GM21526 (cell line): ENCODE measurements around the gene COMT.
"Not testable (repeated sequence)": the region's sequence is repeated elsewhere in the genome, so short reads cannot be mapped to it uniquely, and the experiment has no call there.

Experiments used
- ATAC-seq: cut with Tn5 transposase; IDR thresholded peaks from one replicate; pipeline ENCODE4 v1.9.1; 2021; ENCODE audit warnings: moderate library complexity; ENCODE audit not compliant: unreplicated experiment, low FRiP score

Gene COMT

DNA sequence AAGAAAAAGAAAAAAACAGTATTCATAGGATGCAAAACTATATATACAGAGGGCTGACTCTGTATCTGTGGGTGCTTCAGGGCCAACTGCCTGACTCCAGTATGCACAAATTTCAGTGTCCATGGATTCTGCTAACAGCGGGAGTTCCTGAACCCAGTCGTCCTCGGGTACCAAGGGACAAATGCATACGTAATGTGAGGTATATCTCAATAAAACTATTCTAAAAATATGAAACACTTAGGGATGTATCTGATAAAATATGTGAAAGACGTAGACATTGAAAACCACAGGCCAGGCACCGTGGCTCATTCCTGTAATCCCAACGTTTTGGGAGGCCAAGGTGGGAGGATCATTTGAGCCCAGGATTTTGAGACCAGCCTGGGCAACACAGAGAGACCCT, 13.9 kb upstream of the COMT start:
- no peak for ATAC-seq

DNA sequence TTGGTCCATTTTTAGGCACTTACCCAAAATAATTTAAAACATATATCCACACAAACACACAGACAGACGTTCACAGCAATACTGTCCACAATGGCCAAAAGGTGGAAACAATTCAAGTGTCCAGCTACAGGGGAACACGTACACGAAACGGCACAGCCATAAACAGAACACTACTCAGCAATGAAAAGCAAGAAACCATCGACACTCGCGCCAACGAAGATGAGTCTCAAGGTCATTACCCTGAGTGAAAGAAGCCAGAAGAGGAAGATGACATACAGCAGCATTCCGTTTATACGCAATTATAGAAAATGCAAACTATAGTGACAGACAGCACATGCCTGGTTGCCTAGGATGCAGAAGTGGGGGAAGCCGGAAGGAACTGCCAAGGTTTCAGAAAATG, 13.4 kb upstream of the COMT start:
- no peak for ATAC-seq

DNA sequence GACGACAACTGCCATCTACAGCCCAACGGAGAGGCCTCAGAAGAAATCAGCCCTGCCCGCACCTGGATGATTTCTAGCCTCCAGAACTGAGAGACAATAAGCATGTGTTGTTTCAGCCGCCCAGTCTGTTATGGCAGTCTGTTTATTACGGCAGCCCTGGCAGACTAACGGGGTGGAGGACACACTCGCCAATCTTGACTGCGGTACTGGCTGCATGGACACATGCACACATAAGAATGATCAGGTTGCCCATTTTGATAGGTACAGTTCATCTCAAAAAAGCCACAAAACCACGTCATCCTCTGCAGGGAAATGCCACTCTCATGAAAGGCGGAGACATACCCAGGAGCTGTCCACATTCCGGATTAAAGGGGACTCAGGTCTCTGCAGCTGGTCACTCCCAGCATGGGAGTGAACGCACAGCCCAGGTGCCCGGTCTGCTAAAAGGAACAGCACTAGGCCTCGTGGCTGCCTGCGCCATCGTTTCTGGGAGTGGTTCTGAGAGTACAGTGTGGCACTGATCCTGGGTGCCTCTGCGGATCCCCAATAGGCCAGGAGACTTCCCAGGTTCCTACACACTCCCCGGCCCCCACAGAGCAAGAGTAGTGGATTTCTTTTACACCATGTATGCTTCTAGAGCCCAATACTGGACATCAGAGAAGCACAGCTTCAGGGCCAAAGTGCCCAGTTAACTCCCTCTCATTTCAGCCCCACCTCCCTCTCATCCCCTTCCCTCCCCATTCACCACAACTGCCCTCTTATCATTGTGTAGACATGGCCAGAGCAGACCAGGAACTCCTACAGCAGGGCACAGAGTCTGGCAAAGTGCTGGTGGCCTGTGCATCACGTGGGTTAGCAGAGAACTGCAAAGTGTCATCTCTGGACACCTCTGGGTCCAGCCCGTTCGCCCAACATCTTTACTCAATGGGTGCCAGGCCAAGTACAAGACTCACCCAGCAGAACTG, 11.7 kb upstream of the COMT start:
- no peak for ATAC-seq

DNA sequence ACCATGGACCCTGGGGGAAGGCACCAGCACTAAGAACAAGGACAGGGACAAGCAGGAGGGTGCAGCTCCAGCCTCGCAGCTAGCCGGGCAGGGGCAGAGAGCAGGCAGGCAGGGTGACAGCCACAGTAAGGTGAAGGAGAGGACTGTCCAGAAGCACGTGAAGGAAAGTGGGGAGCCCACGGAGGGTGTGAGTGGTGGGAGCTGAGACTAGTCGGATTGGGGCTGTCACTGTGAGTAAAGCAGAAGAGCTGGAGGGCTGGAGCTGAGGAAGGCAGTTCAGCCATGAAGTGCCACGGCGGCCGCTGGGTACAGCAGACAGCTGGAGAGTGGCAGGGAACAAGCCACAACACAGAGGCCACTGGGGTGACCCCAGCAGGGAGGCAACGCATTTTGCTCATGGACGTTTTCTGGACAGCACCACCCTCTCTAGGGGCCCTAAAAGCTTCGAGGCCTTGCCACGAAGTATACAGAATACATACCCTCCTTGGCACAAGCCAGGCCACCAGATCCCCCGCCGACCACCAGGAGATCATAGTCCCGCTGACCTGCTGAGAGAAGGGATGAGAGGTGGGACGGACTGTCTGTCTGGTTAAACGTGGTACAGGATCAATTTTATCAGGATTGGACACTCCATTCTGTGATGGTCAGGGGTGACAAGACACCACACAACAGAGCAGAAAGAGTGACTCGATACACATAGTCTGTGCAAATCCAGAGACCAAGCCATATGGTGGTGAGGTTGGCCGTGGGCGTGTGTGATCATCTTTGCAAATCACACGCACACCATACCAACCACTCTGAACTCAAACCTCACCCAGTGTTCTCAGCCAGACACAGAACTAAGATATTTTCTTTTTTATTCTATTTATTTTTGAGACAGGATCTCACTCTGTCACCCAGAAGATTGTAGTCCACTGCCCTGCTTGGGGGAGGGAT, 10.8 kb upstream of the COMT start:
- ATAC-seq: no peak

DNA sequence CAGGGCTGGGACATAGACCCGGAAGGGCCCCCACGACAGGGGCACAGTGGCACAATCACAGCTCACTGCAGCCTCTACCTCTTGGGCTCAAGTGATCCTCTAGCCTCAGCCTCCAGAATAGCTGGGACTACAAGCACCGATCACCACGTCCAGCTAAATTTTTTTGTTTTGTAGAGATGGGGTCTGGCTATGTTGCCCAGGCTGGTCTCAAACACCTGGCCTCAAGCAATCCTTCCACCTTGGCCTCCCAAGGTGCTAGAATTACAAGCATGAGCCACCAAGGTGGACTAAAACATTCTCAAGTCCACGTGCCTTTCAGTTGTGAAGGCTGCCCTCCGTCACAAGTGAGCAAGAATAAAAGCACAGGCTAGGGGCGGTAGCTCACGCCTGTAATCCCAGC, 10.1 kb upstream of the COMT start:
- ATAC-seq: no peak

DNA sequence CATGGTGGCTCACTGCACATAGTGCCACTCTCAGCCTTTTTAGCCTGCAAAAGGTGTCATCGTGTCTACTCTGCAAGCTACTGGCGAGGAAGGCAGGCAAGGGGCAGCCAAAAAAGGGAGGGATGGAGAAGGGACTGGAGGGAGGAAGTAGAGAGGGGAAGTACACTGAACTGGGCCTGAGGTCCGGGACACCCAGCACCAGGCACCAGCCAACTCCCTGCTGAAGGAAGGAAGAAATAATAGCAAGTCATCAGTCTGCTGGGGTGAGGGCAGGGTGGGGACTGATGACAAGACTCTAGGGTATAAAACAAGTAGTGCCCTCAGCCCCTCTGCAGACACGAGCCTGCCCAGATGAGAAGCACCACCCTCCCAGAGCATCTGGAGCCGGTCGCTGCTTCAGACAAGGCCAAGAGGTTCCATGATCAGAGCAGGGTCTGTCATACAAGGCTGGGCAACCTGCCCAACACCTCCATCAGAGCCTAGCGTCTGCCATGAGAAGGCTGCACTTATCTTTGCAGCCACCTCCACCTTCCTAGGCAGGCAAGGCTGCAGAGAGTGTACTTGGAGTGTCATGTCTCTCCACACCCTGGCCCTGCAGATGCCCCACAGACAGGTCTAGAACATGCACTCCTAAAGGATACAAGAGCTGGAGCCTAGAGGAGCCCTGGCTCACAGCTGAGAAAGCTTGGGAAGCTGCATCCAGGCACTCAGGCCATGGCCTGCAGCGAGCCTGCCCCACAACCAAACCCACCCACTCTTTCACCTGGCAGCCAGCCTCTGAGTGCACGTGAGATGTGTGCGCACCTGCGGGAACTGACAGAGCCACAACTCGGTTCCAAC, 9.0 kb upstream of the COMT start:
- ATAC-seq: no peak

DNA sequence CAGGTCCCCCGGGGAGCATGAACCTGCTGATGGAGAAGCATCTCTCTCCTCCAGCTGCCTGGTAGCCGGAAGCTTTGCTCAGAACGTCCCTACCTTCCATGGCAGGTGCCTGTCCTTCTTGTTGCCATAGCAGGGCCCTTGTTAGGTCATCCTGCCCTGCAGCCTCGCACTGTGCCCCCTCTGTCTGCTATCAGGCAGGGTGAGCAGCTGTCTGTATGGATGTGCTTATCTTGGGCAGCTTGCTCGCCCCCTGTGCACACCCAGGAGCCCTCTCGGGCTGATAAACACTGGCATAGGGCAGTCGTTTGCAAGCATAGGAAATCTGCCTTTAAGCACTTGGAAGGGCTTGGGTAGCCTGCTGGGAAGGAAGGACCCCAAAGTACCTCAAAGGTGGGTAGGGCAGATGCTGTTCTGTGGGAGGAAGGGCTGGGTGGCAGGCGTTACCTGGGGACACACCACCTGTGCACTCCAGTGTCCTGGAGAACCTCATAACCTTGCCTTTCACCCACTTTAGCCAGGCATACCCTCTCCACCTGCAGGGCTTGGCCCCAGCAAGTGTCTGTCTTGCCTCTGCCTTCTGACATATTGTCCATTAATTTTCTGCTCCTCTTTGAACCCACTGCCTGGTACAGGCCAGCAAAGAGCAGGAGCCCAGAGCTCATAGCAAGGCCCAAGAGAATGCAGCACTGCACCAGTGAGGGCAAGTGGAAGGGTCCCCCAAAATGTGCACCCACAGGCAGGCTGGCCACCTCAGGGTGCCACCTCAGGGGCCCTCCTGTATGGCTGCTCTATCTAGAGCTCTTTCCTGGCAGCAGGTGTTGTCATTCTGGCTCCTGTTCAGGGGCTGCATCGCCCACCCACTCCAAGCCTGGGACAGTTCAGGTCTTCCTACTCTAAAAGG, 8.0 kb upstream of the COMT start:
- ATAC-seq: no peak

DNA sequence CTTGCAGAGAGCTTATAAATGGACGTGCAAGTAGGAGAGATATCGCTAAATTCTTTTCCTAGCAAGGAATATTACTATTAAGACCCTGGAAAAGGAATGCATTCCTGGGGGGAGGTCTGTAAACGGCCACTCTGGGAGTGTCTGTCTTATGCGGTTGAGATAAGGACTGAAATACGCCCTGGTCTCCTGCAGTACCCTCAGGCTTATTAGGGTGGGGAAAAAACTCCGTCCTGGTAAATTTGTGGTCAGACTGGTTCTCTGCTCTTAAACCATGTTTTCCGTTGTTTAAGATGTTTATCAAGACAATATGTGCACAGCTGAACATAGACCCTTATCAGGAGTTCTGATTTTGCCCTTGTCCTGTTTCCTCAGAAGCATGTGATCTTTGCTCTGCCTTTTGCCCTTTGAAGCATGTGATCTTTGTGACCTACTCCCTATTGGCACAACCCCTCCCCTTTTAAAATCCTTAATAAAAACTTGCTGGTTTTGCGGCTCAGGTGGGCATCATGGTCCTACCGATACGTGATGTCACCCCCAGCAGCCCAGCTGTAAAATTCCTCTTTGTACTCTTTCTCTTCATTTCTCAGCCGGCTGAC, 6.4 kb upstream of the COMT start:
- not testable (repeated sequence) for ATAC-seq

DNA sequence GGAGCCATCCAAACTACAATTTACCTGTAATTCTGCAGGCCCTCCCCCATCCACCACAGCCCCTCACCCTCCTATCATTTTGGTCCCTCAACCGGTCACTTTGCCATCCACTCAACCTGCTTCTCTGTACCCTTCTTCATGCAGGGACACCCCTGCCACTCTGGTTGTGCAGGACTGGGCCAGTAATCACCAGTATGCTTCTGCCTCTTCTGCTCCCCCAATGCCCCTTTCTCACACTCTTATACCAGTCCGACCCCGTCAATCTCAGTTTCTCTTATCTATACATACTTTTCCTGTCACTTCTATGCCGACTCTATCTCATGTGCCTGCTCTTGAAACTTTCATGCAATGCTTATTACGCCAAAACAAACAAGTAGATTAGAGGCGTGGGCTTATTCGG, 5.1 kb upstream of the COMT start:
- no peak for ATAC-seq

DNA sequence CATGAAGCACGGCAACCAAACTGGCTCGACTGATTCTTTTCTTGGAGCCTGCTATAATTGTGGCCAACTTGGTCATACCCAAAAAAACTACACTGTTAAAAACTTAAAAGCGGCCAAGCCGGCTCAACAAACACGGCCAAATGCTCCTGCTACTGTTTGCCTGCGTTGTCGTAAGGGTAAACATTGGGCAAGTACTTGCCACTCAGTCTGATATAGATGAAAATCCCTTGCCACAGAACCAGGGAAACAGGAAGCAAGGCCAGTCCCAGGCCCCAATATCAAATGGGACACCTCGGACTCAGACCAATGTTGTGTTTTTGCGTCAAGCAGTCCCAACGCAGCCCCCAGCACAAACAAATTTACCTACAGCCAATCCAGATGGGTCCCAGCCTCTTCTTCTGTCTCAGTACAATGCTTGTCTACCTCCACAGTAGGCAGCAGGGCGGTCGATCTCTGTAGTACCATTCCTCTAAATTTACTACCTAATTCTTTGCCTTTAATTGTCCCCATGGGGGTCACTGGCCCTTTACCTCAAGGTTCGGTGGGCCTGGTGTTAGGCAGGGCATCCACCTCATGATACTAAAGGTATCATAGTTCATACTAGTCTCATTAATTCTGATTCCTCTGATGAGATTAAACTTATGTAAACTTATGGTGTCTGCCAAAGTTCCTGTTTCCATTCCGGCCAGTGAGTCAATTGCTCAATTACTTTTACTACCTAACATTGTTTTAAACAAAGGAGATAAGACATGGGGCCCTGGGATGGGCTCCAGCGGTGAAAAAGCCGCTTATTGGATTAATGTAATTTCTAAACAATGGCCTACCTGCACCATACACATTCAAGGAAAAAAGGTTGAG, 3.7 kb upstream of the COMT start:
- ATAC-seq: no peak

DNA sequence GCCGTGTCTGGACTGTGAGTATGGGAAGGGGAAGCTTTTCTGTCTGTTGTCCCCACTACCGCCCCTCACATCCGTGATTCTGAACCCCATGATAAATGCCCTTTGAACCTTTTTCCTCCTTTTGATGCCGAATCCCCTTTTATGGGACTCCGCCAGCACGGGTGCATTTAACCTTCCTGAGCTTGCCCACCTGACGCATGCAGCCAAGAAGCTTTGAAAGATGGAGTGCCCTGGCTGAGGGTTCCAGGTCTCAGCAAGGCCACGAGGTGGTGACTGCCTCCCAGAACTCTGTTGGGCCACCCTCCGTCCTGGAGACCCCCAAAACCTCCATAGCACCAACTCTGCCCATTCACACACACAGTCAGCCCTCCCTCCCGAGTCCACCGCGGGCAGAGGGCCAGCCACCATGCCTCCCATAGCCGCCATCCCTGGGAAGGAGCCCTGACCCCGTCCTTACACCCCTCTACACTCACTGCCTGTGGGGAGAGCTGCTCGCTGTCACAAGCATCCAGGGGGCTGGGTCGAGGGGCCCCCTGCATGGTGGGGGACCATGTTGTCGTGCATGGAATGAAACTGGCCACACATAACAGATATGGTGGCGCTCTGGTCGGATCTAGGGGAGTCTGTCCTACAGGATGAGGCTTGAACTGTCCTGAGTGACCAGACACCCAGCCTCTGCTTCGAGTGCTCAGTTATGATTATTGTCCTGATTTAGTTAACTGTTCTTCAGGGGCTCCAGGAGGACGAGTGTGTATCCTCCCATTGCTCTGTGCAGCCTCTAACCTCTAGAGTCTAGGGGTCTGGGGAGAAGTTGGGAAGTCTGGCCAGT, 822 bp upstream of the COMT start:
- ATAC-seq: no peak

DNA sequence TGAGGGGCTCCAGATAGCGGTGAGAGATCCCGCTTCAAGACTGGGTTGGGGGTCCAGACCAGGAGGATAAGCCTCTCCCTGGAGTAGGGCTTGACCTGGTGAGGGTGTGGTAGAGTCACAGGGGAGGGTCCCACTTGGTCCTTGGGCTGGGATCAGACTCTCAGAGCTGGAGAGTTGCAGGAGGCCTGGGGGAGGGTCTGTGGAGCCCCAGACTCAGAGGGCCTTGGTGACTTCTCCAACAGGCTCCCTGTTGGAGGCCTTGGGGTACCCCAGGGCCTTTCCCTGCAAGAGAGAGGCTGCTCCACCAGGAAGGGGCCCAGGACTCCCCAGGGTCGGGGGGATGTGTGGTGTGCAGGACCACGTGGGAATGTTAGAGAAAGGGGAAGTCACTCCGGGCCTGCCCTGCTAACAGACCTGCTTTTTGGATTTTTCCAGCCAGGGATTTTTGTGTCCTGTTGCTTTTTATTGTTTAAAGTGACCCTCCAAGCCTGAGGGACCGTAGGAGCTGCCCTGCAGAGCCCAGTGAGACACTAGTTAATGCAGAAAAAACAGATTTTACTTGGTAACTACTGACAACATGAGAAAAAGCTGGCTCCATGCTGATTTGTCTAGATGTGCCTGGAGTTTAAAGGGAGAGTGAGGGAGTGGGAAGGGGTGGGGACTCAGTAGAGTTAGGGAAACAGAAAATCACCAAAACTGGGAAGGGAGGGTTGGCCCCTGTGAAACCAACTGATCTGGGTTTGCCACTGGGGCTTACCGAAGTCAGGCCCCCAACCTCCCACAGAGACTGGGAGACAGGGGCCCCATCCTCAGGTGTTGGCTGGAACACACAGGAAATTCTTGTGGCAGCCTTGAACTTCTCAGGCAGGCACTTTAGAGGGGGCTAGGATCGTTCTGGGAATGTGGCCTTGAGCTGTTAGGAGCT, 847 bp downstream of the COMT start:
- no peak for ATAC-seq

DNA sequence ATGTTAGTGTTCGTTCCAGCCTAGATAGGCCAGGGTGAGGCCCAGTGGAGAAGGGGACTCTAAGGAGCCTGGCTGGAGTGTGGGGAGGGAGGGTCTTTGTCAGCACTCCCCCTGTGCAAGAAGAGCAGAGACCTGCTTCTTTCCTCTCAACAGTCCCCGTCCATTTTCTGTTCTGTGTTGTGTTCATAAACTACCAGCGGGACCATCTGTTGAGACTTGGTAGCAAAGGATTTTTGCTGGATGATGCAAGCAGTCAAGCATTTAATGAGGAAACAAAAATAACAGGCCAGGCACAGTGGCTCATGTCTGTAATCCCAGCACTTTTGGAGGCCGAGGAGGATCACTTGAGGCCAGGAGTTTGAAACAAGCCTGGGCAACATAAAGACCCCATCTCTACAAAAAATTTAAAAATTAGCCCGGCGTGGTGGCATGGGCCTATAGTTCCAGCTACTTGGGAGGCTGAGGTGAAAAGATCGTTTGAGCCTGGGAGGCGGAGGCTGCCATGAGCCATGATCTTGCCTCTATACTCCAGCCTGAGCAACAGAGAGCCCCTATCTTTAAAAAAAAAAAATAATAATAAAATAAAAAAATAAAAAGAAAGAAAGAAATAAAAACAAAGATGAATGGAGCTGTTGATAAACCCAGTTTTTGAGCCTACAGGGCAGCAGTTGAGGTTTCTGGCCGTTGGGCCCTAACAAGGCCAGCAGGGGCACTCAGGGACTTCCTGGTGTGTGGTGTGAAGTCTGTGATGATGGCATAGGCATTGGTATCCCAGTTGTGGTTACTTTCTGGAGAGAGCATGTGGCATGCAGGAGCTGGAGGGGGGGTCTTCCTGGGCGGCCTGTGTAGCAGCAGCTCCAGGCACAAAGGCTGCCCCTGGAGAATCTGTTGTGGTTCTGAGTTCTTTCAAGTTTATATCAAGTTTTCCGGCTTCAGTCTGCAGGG, 1.8 kb downstream of the COMT start:
- no peak for ATAC-seq

DNA sequence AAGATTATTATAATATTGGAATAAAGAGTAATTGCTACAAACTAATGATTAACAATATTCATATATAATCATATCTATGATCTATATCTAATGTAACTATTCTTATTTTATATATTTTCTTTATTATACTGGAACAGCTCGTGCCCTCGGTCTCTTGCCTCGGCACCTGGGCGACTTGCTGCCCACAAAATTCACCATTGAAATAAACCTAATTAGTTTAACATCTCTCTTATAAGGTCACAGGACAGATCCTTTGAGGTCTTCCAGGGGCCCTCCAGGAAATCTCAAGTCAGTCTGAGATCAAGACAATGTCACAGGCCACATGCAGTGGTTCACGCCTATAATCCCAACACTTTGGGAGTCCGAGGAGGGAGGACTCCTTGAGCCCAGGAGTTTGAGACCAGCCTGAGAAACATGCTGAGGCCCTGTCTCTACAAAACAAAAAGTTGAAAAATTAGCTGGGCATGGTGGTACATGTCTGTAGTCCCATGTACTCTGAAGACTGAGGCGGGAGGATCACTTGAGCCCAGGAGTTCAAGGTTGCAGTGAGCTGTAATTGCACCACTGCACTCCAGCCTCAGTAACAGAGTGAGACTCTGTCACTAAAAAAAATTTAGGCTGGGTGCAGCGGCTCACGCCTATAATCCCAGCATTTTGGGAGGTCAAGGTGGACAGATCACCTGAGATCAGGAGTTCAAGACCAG, 6.6 kb downstream of the COMT start:
- no peak for ATAC-seq

DNA sequence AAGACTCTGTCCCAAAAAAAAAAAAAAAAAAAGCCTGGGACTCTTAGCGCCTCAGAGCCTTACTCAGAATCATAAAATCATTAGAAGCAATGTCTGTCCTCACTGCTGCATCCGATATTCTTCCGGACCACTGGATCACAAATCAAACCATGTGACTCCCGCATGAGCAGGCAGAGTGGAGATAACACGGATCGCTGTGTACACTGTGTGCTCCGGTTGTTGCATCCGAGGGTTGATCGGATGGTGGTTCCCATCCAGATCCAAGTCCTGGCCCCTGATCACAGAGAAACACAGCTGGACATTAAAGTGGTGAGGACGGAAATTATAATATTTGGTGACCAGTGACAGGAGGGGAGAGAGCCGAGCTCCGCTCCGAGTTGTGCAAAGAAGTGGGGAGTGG, 9.8 kb downstream of the COMT start:
- ATAC-seq: no peak
